GM18861 (cell line): ENCODE data around the gene PTPRU.

Source experiments
- ATAC-seq: cut with Tn5 transposase; IDR thresholded peaks from one replicate; pipeline ENCODE4 v1.9.1; 2021; ENCODE audit not compliant: unreplicated experiment

PTPRU gene

DNA sequence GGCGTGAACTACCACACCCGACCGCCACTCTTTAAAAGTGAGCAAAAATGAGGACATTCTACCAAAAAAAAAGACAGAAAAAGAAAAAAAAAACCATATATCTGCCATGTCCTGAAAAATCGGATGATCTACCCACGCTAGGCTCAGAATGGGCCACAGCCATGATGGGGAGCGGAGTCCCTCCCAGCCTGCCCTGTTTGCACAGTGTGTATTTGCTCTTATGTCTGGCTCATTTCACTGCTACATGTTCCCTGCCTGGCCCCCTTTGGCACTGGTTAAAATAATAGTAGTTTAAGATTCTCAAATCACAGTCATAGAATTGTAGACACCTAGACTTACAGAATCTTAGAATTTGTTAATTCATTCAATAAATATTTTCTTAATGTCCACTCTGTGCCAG is 121.9 kb downstream of the PTPRU start:
- ATAC-seq = no peak

DNA sequence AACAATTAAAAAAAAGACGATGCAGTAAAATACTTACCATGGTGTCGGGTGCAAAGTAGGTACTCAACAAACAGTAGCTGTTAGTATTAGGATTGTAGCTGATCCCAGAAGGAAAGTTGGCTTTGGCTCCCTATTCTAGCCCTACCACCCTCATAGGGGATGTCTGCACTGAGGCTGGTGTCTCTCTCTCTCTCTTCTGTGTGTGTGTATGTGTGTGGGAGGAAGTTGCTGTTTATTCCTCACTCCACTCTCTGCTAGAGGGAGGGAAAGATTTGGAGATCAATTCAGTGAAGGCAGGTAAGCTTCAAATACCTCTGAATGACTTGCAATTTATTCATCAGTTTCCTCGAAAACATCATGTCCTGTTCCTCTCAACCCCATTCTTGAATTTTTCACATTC is 124.4 kb downstream of the PTPRU start:
- ATAC-seq = no peak

DNA sequence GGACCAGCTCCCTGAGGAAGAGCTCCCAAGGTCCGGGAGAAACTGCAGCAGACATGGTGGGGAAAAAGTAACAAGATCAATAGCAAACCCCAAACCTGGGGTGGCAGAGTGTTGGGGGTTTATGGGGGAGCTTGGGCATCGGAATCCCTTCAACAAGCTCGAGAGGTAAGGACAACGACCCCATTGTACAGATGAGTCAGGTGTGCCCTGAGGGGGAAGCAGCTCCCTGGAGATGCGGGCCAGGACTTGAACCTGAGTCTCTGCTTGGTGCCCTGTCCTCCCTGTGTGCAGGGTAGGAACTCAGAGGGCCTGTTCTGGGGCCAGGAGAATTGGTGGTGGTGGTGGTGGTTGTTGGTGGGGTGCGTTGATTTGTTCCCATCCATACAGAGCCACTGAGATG is 125.4 kb downstream of the PTPRU start:
- no peak for ATAC-seq

DNA sequence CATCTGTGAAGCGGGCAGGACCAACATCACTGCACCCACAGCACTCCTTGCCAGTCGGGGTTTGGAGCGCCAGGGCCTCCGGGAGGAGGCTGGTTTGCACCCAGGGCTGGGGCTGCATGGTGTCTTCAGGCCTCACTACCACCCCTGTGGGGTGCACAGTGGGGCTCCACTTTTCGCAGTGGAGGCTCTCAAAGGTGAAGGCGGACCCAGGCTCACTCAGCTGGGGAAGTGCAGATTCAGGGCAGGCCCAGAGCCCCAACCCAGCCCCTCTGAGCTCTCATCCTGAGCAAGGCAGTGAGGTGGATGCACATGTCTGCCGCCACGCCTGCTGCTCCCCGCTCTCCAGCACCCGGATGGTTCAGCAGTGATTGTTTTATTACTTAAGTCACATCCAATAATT is 125.8 kb downstream of the PTPRU start:
- no peak for ATAC-seq

DNA sequence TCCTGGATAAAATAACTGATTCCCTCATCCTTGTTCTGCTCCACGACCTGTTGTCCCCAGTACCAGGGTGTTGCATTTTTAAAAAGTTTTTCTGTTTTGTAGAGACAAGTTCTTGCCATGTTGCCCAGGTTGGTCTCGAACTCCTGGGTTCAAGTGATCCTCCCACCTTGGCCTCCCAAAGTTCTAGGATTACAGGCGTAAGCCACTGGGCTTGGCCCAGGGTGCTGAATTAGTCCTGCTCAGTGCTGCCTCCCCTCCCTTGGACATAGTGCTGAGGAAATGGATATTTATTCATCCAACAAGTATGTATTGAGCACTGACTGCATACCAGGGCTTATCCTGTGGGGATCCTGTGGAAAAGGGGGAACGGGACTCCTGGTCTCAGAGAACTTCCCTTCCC is 126.4 kb downstream of the PTPRU start:
- no peak for ATAC-seq

DNA sequence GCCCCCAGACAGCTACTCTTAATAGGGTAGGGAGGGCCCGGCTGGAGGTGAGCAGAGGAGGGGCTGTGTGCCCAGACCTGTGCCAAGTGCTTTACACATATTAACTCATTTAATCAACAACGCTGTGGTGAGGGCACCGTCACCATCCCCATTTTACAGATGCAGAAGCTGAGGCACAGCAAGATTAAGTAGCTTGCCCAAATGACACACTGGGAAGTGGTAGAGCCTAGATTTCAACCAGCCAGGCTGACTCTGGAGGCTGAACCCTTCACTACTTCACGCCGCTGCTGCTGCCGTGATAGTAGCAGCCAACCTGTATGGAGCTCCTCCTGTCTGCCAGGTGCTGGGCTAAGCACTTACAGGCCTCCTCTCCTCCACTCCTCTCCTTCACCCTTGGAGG is 127.2 kb downstream of the PTPRU start:
- no peak for ATAC-seq

DNA sequence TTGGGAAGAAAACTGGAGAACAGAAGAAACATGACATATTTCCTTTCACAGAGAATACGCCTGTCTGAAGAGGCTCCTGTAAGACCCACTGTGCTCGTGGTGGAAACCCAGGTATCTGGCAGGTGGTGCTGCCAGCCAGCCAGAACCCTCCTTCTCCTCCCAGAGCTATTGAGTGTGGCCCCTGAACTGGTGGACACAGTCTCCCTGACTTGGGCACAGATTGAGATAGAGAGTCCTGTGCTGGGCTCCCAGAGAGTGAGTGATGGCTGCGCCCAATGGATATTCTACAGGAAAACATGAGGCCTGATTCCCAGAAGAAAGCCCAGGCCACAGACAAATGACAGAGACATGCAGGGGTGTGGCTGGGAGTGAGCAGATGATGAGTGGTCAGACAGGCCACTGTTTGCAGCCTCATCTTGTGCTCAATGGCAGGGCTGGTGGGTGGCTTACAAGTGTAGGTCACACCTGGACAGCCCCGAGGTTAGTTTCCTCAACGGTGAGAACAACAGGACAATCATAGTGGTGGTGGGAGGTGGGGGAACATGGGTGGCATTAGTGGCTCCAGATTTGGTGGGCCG is 127.9 kb downstream of the PTPRU start:
- ATAC-seq = no peak

DNA sequence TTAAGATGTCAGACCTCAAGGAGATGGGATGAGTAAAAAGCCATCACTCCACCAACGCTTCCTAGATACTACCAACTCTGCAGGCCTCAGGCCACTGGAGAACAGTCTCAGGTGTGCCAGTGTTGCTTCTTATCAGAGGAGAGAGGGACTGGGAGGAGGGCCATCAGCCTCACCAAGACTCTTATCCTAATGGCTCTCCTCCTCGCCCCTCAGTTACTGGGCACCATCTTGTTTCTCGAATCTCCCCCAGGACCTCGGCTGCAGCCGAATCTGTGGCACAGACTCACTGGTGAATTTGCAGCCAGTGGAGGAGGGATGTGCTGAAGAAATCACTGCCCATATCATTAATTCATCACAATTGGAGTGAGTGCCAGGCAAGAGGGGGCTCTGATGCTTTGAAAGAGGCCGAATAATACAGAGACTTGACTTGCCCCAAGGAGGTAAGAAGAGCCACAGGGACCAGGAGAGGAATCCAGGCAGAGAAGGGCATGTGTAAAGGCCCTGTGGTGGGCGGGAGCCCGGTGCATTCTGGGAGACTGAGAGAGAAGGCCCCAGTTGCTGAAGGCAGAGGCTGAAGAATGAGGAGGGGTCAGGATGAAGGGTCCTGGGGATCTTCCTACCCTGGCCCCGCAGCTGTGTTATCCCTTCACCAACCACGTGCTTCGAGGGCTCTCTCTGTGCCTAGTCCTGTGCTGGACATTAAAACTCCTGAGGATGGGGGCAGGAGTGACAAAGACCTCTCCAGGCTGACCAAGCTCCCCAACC is 129.8 kb downstream of the PTPRU start:
- ATAC-seq = no peak

DNA sequence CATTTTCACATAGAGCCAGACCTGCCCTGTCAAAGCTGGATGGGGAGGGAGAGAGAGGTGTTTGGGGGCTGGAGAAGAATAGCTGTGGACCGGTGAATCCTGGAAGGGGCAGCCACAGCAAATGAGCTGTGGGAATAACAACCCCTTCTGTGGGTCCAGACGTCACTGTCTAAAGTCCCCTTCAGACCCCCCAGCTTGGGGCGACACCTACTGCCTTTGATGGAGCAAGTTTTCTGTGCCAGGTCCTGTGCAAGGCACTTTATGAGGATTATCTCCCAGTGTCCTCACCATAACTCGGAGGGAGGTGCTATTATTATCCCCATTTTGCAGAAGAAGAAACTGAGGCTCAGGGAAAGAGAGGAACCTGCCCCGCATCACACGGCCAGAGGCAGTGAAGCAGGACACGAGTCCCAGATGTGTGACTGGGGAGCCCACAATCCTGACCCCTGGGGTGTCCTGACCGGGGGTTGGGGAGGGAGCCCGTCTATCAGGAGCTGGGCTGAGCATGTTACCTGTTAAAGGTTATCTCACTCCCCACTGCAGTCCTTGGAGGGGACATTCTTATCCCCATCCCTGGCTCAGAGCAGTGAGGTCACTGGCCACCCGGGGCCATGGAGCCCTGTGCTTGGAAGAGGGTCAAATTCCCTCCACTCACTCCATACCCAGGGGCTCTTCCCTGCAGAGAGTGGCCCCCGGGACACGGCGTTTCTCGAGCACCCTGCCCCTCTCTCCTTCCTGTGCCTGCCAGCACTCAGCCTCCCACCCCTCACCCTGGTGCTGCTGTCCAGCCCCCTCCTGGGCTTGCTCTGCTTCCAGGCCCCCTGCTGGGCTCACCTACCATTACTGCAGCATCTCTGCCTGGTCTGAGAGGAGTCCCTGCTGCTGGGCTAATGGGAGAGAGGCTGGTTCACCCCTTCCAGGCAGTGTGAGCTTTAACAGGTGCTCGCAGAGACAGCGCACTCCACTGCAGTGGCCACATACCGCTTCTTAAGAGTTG is 132.9 kb downstream of the PTPRU start:
- ATAC-seq = no peak

DNA sequence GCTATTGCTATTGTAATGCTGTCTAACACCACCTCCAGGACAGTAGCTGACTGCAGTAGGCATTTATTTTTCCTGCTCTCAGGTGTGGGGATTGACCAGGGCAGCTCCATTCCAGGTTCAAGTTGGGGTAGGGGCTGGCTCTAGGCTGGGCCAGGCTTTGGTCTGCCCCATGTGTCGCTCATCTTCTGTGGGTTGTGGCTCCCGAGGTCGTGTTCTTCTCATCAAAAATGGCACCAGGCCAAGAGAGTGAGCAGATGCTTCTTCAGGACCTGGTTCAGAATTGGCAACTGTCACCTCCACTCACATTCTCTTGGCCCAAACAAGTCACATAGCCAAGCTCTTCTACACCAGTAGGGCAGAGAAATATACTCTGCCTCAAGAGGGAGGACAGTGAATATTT is 133.7 kb downstream of the PTPRU start:
- ATAC-seq = no peak

DNA sequence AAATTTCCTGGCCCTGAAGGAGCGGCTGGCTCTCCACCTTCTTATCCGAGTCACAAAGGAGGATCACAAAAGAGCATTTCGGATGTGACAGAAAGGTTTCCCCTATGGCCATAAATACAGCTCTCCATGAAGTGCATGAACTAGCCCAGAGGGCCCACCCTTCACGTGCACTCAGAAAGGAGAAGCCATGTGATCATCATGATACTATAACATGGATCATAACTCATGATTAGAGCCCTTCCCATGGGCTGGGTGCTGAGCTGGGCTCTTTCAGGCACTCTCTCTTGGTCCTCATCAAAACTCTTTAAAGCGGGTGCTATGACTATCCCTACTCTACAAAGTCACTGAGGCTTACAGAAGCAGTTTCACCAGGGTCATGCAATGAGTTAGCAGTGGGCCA is 135.0 kb downstream of the PTPRU start:
- ATAC-seq = no peak

DNA sequence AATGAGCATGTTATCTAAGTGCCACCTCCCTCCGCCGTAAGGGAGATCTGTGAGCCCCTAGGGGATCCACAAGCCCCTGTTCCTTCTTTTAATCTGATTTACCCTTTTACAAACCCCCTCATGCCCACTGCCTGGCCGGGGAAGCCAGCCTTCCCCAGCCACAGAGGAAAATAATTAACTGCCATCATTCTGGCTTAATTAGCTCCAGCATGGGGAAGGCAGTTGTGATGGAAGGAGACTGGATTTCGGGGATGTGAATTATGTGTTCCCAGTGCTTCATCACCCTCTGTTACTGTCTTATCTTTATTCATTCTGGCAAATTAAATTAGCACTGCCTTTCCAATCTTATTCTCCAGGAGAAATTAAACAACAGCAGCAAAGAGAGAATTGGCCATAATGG is 135.8 kb downstream of the PTPRU start:
- no peak for ATAC-seq
